ENCODE data around the gene COL4A4. TPM values are rescaled to one million over a fixed set of nuclear protein-coding genes. Genes with fewer than 3 reads are reported as not detected.

COL4A4 gene
- total RNA-seq, 4 donors from 2014 or later, result 3.6 to 9.6 (median 6.1) TPM

GRCh38 chr2:227013881-227014280, 150.1 kb downstream of the COL4A4 start:
- no peak overlapping the region for H3K27ac ChIP-seq (replicated peaks in 1 of 4)
- no peaks in the 10 kb centered on the region for H3K27me3 ChIP-seq
- TF ChIP-seq POLR2A (IDR thresholded peaks at IDR 0.05; ENCODE audit: low read depth) (no peak), POLR2AphosphoS5 (IDR thresholded peaks at IDR 0.05) (no peak), CTCF (IDR thresholded peaks at IDR 0.05) (no peak), EP300 (IDR thresholded peaks at IDR 0.05) (no peak)
- no peaks in the 10 kb centered on the region for H3K9me3 ChIP-seq
- H3K36me3 ChIP-seq, result no peaks in the 10 kb centered on the region
- 98% methylated on average over 6 of the region's 8 CpGs for WGBS
- intact Hi-C loops (cut with DNase I), result no loop called here
- H3K4me1 ChIP-seq, result no peaks in the 10 kb centered on the region
- no peak overlapping the region for H3K4me3 ChIP-seq
- no peak for DNase-seq (ENCODE audit: extremely low spot score)

GRCh38 chr2:227013330-227013729, 150.7 kb downstream of the COL4A4 start:
- H3K27ac ChIP-seq (replicated peaks in 1 of 4), result no peak overlapping the region
- H3K27me3 ChIP-seq, result no peaks in the 10 kb centered on the region
- no peaks in the 10 kb centered on the region for H3K9me3 ChIP-seq
- no peak for TF ChIP-seq POLR2A (IDR thresholded peaks at IDR 0.05; ENCODE audit: low read depth)
- no peak for TF ChIP-seq EP300 (IDR thresholded peaks at IDR 0.05)
- DNase-seq (ENCODE audit: extremely low spot score), result no peak
- no peak overlapping the region for H3K4me3 ChIP-seq
- no peaks in the 10 kb centered on the region for H3K4me1 ChIP-seq
- H3K36me3 ChIP-seq, result peaks cover 0 to under 1% (median 0%) of the 10 kb centered on the region in 4 donors
- intact Hi-C loops (cut with DNase I), result no loop called here
- 92% methylated on average over 9 of the region's 9 CpGs for WGBS

- Histone ChIP-seq H3K9me3 (no peaks in the 10 kb centered on the region), H3K4me3 (no peak overlapping the region)
- 50% methylated on average over 3 of the region's 3 CpGs for WGBS
Measured at GRCh38 chr2:227010433-227010832, 153.6 kb downstream of the COL4A4 start.

GRCh38 chr2:227007940-227008339, 156.1 kb downstream of the COL4A4 start:
- peaks cover 0 to 9% (median 0%) of the 10 kb centered on the region in 4 donors for H3K36me3 ChIP-seq
- no peak overlapping the region for H3K27ac ChIP-seq (replicated peaks in 1 of 4)
- no peak overlapping the region for H3K4me3 ChIP-seq
- intact Hi-C loops (cut with DNase I), result no loop called here
- DNase-seq (ENCODE audit: extremely low spot score), result no peak
- TF ChIP-seq CTCF (IDR thresholded peaks at IDR 0.05), result no peak
- no peak for TF ChIP-seq EP300 (IDR thresholded peaks at IDR 0.05)
- no peak for TF ChIP-seq POLR2AphosphoS5 (IDR thresholded peaks at IDR 0.05)
- TF ChIP-seq POLR2A (IDR thresholded peaks at IDR 0.05; ENCODE audit: low read depth), result no peak
- H3K9me3 ChIP-seq, result no peaks in the 10 kb centered on the region
- WGBS, result 96% methylated on average over 17 of the region's 17 CpGs
- H3K27me3 ChIP-seq, result no peaks in the 10 kb centered on the region
- peaks cover 0 to 5% (median 0%) of the 10 kb centered on the region in 4 donors for H3K4me1 ChIP-seq

More at GRCh38 chr2:227010433-227010832, 153.6 kb downstream of the COL4A4 start:
- H3K4me1 ChIP-seq, result peaks cover 0 to 5% (median 0%) of the 10 kb centered on the region in 4 donors
- intact Hi-C loops (cut with DNase I), result no loop called here
- H3K27ac ChIP-seq (replicated peaks in 1 of 4), result no peak overlapping the region
- H3K27me3 ChIP-seq, result no peaks in the 10 kb centered on the region
- peaks cover 0 to 9% (median 0%) of the 10 kb centered on the region in 4 donors for H3K36me3 ChIP-seq
- DNase-seq (ENCODE audit: extremely low spot score), result no peak
- TF ChIP-seq CTCF (IDR thresholded peaks at IDR 0.05), result no peak
- no peak for TF ChIP-seq EP300 (IDR thresholded peaks at IDR 0.05)
- no peak for TF ChIP-seq POLR2AphosphoS5 (IDR thresholded peaks at IDR 0.05)
- TF ChIP-seq POLR2A (IDR thresholded peaks at IDR 0.05; ENCODE audit: low read depth), result no peak

- Histone ChIP-seq H3K27ac (replicated peaks in 1 of 4) (no peak overlapping the region), H3K36me3 (peaks cover 0 to 9% (median 0%) of the 10 kb centered on the region in 4 donors), H3K9me3 (no peaks in the 10 kb centered on the region), H3K4me1 (peaks cover 0 to 5% (median 0%) of the 10 kb centered on the region in 4 donors), H3K27me3 (no peaks in the 10 kb centered on the region), H3K4me3 (no peak overlapping the region)
- DNase-seq (ENCODE audit: extremely low spot score), result no peak
- WGBS, result 73% methylated on average over 9 of the region's 9 CpGs
- intact Hi-C loops (cut with DNase I), result no loop called here
- no peak for TF ChIP-seq POLR2A (IDR thresholded peaks at IDR 0.05; ENCODE audit: low read depth)
- no peak for TF ChIP-seq EP300 (IDR thresholded peaks at IDR 0.05)
- TF ChIP-seq CTCF (IDR thresholded peaks at IDR 0.05), result no peak
- no peak for TF ChIP-seq POLR2AphosphoS5 (IDR thresholded peaks at IDR 0.05)
Measured at GRCh38 chr2:227007148-227007547, 156.9 kb downstream of the COL4A4 start.

All from esophagus muscularis mucosa (tissue), 4 donors.